ENCODE results near the gene NOS1. TPM values are rescaled to one million over a fixed set of nuclear protein-coding genes. Genes with fewer than 3 reads are reported as not detected.
"Not testable (repeated sequence)": the region's sequence is repeated elsewhere in the genome, so short reads cannot be mapped to it uniquely, and the experiment has no call there.

The NOS1 gene
- polyA plus RNA-seq, 1 experiment: not detected

DNA sequence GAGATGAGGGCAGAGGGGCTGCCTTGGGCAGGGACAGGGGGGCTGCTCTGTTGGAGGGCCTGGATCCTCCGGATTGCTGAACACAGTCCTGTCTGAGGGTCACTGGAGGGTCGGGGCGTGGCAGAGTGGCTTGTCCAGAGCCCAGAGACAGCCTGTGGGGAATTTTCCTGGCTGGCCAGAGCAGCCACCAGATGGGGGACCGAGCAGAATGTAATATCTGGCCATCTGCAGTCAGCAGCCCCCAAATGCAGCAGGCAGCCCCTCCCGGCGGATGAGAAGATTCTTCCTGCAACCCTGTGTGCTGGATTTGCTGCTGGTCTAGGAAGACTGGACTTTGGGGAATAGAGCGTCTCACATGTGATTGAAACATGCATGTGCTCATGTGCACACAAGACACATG lies 23.3 kb upstream of the NOS1 start:
- Histone ChIP-seq H3K4me3 (ENCODE audit: low read depth, low read length) (no peak overlapping the region), H3K27ac (ENCODE audit: low read depth, low read length) (no peak overlapping the region), H3K27me3 (ENCODE audit: control insufficient read depth, insufficient read depth, low read length) (no peaks in the 10 kb centered on the region), H3K9me3 (ENCODE audit: control insufficient read depth, insufficient read depth, low read length) (peaks cover 44% of the 10 kb centered on the region)
- DNase-seq (ENCODE audit: low read depth, low spot score): no peak
- CTCF ChIA-PET: no interaction called here
- POLR2A ChIA-PET: no interaction called here
- TF ChIP-seq, protein P1, sequence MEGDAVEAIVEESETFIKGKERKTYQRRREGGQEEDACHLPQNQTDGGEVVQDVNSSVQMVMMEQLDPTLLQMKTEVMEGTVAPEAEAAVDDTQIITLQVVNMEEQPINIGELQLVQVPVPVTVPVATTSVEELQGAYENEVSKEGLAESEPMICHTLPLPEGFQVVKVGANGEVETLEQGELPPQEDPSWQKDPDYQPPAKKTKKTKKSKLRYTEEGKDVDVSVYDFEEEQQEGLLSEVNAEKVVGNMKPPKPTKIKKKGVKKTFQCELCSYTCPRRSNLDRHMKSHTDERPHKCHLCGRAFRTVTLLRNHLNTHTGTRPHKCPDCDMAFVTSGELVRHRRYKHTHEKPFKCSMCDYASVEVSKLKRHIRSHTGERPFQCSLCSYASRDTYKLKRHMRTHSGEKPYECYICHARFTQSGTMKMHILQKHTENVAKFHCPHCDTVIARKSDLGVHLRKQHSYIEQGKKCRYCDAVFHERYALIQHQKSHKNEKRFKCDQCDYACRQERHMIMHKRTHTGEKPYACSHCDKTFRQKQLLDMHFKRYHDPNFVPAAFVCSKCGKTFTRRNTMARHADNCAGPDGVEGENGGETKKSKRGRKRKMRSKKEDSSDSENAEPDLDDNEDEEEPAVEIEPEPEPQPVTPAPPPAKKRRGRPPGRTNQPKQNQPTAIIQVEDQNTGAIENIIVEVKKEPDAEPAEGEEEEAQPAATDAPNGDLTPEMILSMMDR (IDR thresholded peaks at IDR 0.05; ENCODE audit: low read depth, low read length): no peak

- H3K27ac ChIP-seq (ENCODE audit: low read depth, low read length): no peak overlapping the region
- POLR2A ChIA-PET: no interaction called here
- TF ChIP-seq, protein P1 (IDR thresholded peaks at IDR 0.05; ENCODE audit: low read depth, low read length): no peak
- CTCF ChIA-PET: interaction anchor here (0.6 to 2.1 kb wide), 3 partner anchors 13 to 783 kb away, joined by 4 to 7 read pairs (median 6); no protein-coding TSS in a partner anchor
- peaks cover 32% of the 10 kb centered on the region for H3K9me3 ChIP-seq (ENCODE audit: control insufficient read depth, insufficient read depth, low read length)
- H3K27me3 ChIP-seq (ENCODE audit: control insufficient read depth, insufficient read depth, low read length): no peaks in the 10 kb centered on the region
- H3K4me3 ChIP-seq (ENCODE audit: low read depth, low read length): no peak overlapping the region
- no peak for DNase-seq (ENCODE audit: low read depth, low spot score)
Observed at GRCh38 chr12:117380083-117380482, 18.7 kb upstream of the NOS1 start.

DNA sequence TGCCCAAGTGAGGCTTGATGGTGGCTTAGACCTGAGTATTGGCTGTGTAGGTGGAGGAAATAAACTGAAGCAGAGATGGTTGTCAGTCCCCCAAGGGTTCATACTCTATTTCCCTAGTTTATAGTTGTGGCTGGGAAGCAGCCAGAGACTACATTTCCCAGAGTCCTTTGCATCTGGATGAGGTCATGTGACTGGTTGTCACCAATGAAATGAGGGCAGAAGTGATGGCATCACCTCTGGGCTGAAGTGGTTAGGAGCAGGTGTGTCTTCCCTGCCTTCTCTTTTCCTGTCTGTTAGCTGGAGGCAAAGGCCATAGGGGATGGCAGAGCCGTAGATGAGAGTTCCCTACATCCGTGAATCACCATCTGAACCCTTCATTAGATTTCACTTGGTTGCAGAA lies 16.3 kb upstream of the NOS1 start:
- ChIA-PET POLR2A (no interaction called here), CTCF (interaction anchor here (1.1 kb wide), 1 partner anchor 11 kb away, joined by 3 read pairs; no protein-coding TSS in a partner anchor)
- Histone ChIP-seq H3K4me3 (ENCODE audit: low read depth, low read length) (no peak overlapping the region), H3K27ac (ENCODE audit: low read depth, low read length) (no peak overlapping the region), H3K27me3 (ENCODE audit: control insufficient read depth, insufficient read depth, low read length) (no peaks in the 10 kb centered on the region), H3K9me3 (ENCODE audit: control insufficient read depth, insufficient read depth, low read length) (peaks cover 21% of the 10 kb centered on the region; the same call in 1 of the 2 replicates)
- TF ChIP-seq, protein P1 (IDR thresholded peaks at IDR 0.05; ENCODE audit: low read depth, low read length): no peak
- no peak for DNase-seq (ENCODE audit: low read depth, low spot score)

GRCh38 chr12:117370588-117370987 lies 9.2 kb upstream of the NOS1 start:
- DNase-seq (ENCODE audit: low read depth, low spot score): no peak
- TF ChIP-seq, protein P1 (IDR thresholded peaks at IDR 0.05; ENCODE audit: low read depth, low read length): no peak
- Histone ChIP-seq H3K27me3 (ENCODE audit: control insufficient read depth, insufficient read depth, low read length) (no peaks in the 10 kb centered on the region), H3K27ac (ENCODE audit: low read depth, low read length) (no peak overlapping the region), H3K4me3 (ENCODE audit: low read depth, low read length) (no peak overlapping the region), H3K9me3 (ENCODE audit: control insufficient read depth, insufficient read depth, low read length) (peaks cover 11% of the 10 kb centered on the region; the same call in 1 of the 2 replicates)
- CTCF ChIA-PET: no interaction called here
- POLR2A ChIA-PET: no interaction called here

DNA sequence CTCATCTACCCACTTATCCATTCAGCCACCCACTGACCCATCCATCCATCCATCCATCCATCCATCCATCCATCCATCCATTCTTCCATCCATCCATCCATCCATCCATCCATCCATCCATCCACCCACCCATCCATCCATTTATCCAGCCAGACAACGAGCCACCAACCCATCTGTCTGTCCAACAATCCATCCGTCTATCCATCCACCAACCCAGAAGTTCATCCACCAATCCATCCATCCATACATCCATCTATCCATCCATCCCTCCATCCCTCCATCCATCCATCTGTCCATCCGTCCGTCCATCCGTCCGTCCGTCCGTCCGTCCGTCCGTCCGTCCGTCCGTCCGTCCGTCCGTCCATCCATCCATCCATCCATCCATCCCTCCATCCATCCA lies 8.6 kb upstream of the NOS1 start:
- H3K27ac ChIP-seq (ENCODE audit: low read depth, low read length); DNase-seq (ENCODE audit: low read depth, low spot score); H3K27me3 ChIP-seq (ENCODE audit: control insufficient read depth, insufficient read depth, low read length); H3K4me3 ChIP-seq (ENCODE audit: low read depth, low read length); H3K9me3 ChIP-seq (ENCODE audit: control insufficient read depth, insufficient read depth, low read length); POLR2A ChIA-PET: not testable (repeated sequence)
- CTCF ChIA-PET: interaction anchor here (5.0 kb wide), 1 partner anchor 468 kb away, joined by 101 read pairs; no protein-coding TSS in a partner anchor

Data from AG04450 (cell line).